ENCODE results near the gene MAN2B1.
A peak's percentile ranks its signal among the peaks of the same experiment; 100 is the strongest.
"Not testable (repeated sequence)": the region's sequence is repeated elsewhere in the genome, so short reads cannot be mapped to it uniquely, and the experiment has no call there.

Gene MAN2B1

DNA sequence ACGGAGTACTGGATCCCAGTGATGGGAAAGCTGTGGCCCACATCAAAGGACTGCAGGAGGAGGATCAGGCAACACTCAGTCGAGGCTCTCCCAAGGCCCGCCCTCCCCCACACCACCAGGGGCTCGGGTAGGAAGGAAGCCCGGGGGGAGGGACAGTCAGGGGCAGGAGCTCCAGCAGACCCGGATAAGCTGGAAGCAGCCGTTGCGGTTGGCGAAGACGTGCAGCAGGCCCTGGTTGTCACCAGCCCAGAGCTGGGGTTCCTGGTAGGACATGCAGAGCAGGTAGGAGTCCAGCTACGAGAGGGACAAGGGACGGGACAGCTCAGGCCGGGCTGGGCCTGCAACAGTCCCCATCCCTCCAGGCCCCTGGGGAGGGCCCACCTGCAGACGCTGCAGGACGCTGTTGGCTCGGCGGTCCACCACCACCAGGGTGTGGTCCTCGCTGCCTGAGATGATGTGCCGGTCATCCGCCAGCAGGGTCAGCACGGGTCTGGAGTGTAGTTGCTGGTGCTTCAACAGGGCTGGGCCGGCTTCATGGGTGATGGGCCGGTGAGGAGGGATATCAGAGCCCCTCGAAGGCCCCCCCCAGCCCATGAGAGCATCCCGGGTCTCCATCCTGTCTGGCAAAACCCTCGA lies 23.2 kb upstream of the MAN2B1 start:
- Histone ChIP-seq H3K27ac (ENCODE audit: insufficient read depth, low read depth, low read length, poor library complexity, severe bottlenecking) (no peak overlapping the region), H3K4me1 (ENCODE audit: control insufficient read depth, insufficient read depth, low read length) (no peaks in the 10 kb centered on the region)
- 93% methylated on average over 26 of the region's 26 CpGs for WGBS, 2 experiments

DNA sequence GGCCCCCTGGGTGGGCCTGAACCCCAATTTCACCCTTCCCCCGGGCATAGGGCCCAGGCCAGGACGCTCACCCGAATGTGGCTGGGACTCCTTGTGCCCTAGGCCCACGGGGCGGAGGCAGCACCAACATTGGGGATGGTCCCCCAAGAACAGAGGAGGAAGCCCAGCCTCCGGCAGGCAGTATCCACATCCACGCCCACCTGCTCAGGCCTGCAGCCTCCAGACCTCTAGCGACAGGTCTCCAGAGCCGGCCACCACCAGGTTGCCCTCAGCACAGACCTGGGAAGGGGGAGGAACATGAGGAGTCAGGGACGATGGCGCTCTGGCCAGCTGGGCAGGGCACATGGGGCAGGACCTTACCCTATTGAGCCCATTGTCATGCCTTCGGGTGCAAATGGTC lies 22.5 kb upstream of the MAN2B1 start:
- no peaks in the 10 kb centered on the region for H3K9me3 ChIP-seq (ENCODE audit: control insufficient read depth, low read length)
- H3K4me3 ChIP-seq (ENCODE audit: insufficient read depth, low read depth, low read length) = no peak overlapping the region
- H3K4me1 ChIP-seq (ENCODE audit: control insufficient read depth, insufficient read depth, low read length) = no peaks in the 10 kb centered on the region
- no peaks in the 10 kb centered on the region for H3K27me3 ChIP-seq (ENCODE audit: control insufficient read depth, insufficient read depth, low read length, poor library complexity, severe bottlenecking)
- 94 to 95% methylated on average over 12 of the region's 12 CpGs for WGBS, 2 experiments
- H3K27ac ChIP-seq (ENCODE audit: insufficient read depth, low read depth, low read length, poor library complexity, severe bottlenecking) = no peak overlapping the region
- H3K36me3 ChIP-seq (ENCODE audit: control insufficient read depth, insufficient read depth, low read length) = no peaks in the 10 kb centered on the region

More for the DNA sequence above, 23.2 kb upstream of the MAN2B1 start:
- H3K36me3 ChIP-seq (ENCODE audit: control insufficient read depth, insufficient read depth, low read length) = no peaks in the 10 kb centered on the region
- H3K27me3 ChIP-seq (ENCODE audit: control insufficient read depth, insufficient read depth, low read length, poor library complexity, severe bottlenecking) = no peaks in the 10 kb centered on the region
- no peak overlapping the region for H3K4me3 ChIP-seq (ENCODE audit: insufficient read depth, low read depth, low read length)
- no peaks in the 10 kb centered on the region for H3K9me3 ChIP-seq (ENCODE audit: control insufficient read depth, low read length)

DNA sequence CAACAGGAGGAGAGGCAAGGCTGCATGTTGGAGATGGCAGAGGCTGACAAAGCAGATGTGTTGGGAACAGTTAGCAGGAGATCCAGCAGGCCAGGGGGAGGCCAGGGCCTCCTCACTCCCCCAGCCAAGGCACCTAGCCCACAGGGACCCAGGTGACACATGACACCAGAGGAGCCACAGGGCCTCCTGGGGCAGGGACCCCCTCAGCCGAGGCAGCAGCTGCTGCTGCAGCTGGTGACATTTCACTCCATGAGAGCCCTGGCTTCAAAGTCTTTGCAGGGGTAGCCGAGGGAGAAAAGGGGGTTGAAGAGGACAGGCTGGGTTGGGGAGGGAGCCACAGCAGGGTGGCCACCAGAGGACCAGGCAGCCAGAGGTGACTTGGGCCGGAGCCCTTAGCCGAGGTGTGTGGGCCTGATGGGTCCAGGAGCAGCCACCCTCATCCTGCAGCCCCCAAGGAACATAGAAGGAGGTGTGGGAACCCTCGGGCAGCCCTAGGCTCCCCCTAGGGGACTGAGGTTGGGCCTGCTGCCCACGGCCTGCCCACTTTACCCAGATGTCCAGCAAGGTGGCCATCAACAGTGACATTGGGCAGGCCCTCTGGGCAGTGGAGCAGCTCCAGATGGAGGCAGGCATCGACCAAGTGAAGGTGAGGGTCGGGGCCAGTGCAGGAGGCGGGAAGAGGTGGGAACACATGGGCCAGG lies 21.1 kb upstream of the MAN2B1 start, which contains the start of gene GNG14:
GNG14 (plus strand) TSS at position 503 of the 701 bp plus-strand sequence; CDS start at position 554, 51 bp downstream.
- no peak within 1 kb of the TSS for H3K4me3 ChIP-seq (ENCODE audit: insufficient read depth, low read depth, low read length)
- no peak within 1 kb of the TSS for H3K27ac ChIP-seq (ENCODE audit: insufficient read depth, low read depth, low read length, poor library complexity, severe bottlenecking)
- no peaks in the 10 kb centered on the region for H3K4me1 ChIP-seq (ENCODE audit: control insufficient read depth, insufficient read depth, low read length)
- 90 to 91% methylated on average over 9 of the region's 9 CpGs for WGBS, 2 experiments
- H3K9me3 ChIP-seq (ENCODE audit: control insufficient read depth, low read length) = no peaks in the 10 kb centered on the region
- no peaks in the 10 kb centered on the region for H3K36me3 ChIP-seq (ENCODE audit: control insufficient read depth, insufficient read depth, low read length)
- H3K27me3 ChIP-seq (ENCODE audit: control insufficient read depth, insufficient read depth, low read length, poor library complexity, severe bottlenecking) = no peaks in the 10 kb centered on the region

DNA sequence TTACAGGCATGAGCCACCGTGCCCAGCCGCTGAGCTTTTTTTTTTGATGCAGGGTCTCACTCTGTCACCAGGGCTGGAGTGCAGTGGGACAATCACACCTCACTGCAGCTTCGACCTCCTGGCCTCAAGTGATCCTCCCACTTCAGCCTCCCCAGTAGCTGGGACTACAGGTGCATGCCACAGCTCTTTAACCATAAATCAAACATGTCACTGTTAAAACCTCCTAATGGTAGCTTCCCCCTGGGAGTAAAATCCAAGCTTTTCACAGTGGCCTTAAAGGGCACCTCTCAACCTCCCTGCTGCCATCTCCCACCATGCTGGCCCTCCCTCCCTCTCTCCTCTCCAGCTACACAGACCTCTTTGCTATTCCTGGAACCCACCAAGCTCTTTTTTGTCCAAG lies 19.3 kb upstream of the MAN2B1 start:
- Histone ChIP-seq H3K27ac (ENCODE audit: insufficient read depth, low read depth, low read length, poor library complexity, severe bottlenecking) (no peak overlapping the region), H3K36me3 (ENCODE audit: control insufficient read depth, insufficient read depth, low read length) (no peaks in the 10 kb centered on the region), H3K4me3 (ENCODE audit: insufficient read depth, low read depth, low read length) (no peak overlapping the region), H3K4me1 (ENCODE audit: control insufficient read depth, insufficient read depth, low read length) (no peaks in the 10 kb centered on the region), H3K9me3 (ENCODE audit: control insufficient read depth, low read length) (no peaks in the 10 kb centered on the region), H3K27me3 (ENCODE audit: control insufficient read depth, insufficient read depth, low read length, poor library complexity, severe bottlenecking) (no peaks in the 10 kb centered on the region)
- WGBS, 2 experiments = 90 to 91% methylated on average over 3 of the region's 3 CpGs

DNA sequence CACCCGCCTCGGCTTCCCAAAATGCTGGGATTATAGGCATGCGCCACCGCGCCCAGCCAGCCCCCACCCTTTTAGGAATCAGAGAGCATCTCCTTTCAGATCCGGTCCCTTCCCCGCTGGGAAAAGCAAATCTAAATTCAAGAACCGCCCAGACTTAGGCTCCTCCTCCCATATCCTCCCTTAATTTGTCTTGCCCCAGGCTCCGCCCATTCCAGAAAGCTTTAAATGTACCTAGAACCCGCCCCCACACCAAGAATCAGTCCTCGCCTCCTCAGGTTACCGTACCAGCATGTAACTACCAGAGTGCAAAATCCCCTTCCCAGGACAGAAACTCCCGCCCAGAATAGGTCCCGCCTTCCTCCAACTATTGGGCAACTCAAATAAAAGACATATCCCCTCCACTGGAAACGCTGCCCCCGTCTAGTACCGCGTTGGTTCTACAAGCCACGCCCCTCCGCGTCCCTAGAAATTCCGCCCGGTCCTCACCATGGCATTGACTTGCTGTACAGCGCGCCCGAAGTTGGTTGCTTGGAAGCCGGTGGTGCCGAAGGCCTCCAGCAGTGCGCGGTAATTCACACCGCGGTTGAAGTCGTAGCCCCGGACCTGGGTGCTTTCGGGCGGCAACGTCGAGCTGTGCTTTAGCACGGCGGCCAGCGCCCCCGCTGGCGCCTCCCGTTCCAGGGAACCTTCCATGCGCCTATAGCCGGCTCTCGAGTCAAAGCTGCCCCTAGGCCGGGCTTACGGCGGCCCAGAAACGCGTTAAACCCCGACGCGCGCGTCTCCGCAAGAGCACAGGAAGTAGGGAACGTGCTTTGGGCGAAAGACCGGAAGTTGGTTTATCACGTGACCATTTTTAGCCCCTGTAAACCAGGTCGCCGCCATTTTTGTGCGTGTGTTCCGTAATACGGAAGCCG lies 14.8 kb upstream of the MAN2B1 start, which contains the start of gene DHPS:
DHPS (minus strand) TSS at position 807 of the 914 bp plus-strand sequence; CDS start at position 693, 114 bp downstream.
- H3K36me3 ChIP-seq (ENCODE audit: control insufficient read depth, insufficient read depth, low read length) = peaks cover 28% of the 10 kb centered on the region
- H3K4me1 ChIP-seq (ENCODE audit: control insufficient read depth, insufficient read depth, low read length) = no peaks in the 10 kb centered on the region
- peak within 1 kb of the TSS; percentile 95 for H3K4me3 ChIP-seq (ENCODE audit: insufficient read depth, low read depth, low read length)
- H3K9me3 ChIP-seq (ENCODE audit: control insufficient read depth, low read length) = no peaks in the 10 kb centered on the region
- peak within 1 kb of the TSS; percentile 98 for H3K27ac ChIP-seq (ENCODE audit: insufficient read depth, low read depth, low read length, poor library complexity, severe bottlenecking)
- H3K27me3 ChIP-seq (ENCODE audit: control insufficient read depth, insufficient read depth, low read length, poor library complexity, severe bottlenecking) = no peaks in the 10 kb centered on the region
- WGBS, 2 experiments = 0% methylated on average over 68 of the region's 68 CpGs

DNA sequence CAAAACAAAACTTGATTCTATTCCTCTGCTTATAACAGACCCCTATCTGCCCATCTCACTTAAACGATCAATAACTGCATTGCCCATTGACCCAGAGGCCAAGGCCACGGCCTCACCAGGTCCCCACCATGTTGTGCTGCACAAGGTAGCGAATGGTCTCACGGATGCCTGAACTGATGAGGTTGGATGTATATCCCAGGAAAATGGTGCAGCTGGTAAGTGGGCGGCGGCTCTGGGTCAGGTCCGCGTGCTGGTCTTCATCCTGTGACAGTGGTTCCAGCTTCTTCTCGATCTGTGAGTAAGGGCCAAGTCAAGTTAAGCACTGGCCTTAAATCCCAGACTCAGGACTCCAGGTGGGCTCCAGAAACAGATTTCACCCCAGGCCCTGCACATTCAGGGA lies 13.5 kb upstream of the MAN2B1 start:
- H3K4me3 ChIP-seq (ENCODE audit: insufficient read depth, low read depth, low read length) = no peak overlapping the region
- no peaks in the 10 kb centered on the region for H3K9me3 ChIP-seq (ENCODE audit: control insufficient read depth, low read length)
- H3K4me1 ChIP-seq (ENCODE audit: control insufficient read depth, insufficient read depth, low read length) = no peaks in the 10 kb centered on the region
- peaks cover 41% of the 10 kb centered on the region for H3K36me3 ChIP-seq (ENCODE audit: control insufficient read depth, insufficient read depth, low read length)
- H3K27ac ChIP-seq (ENCODE audit: insufficient read depth, low read depth, low read length, poor library complexity, severe bottlenecking) = no peak overlapping the region
- no peaks in the 10 kb centered on the region for H3K27me3 ChIP-seq (ENCODE audit: control insufficient read depth, insufficient read depth, low read length, poor library complexity, severe bottlenecking)
- 97 to 99% methylated on average over 9 of the region's 9 CpGs for WGBS, 2 experiments

DNA sequence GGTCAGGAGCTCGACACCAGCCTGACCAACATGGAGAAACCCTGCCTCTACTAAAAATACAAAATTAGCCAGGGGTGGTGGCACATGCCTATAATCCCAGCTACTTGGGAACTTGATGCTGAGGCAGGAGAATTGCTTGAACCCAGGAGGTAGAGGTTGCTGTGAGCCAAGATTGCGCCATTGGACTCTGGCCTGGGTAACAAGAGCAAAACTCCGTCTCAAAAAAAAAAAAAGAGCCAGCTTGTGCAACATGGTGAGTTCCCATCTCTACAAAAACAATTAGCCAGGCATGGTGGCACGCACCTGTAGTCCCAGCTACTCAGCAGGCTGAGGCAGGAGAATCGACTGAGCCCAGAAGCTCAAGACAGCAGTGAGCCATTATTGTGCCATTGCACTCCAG lies 11.5 kb upstream of the MAN2B1 start:
- not testable (repeated sequence) for H3K4me1 ChIP-seq (ENCODE audit: control insufficient read depth, insufficient read depth, low read length); H3K27me3 ChIP-seq (ENCODE audit: control insufficient read depth, insufficient read depth, low read length, poor library complexity, severe bottlenecking); H3K4me3 ChIP-seq (ENCODE audit: insufficient read depth, low read depth, low read length); H3K9me3 ChIP-seq (ENCODE audit: control insufficient read depth, low read length); H3K27ac ChIP-seq (ENCODE audit: insufficient read depth, low read depth, low read length, poor library complexity, severe bottlenecking)
- WGBS, 2 experiments = 90 to 94% methylated on average over 5 of the region's 5 CpGs
- peaks cover 44% of the 10 kb centered on the region for H3K36me3 ChIP-seq (ENCODE audit: control insufficient read depth, insufficient read depth, low read length)

DNA sequence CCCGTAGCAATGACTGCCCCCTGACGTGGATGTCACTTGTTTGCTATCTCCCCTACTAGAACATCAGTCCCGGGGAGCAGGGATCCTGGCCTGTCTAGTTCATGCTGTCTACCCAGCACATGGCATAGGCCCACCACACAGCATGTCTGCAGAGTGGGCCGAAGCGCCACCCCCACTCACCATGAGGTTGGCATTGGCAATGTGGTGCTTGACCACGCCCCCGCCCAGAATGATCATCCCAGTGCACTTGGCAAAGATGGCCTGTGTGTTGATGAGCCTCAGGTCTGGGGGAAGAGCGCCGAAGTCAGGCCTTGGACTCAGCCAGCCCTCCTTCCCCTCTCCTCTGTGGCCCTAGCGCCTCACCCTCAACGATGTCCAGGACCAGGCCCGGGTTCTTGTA lies 10.4 kb upstream of the MAN2B1 start:
- Histone ChIP-seq H3K4me1 (ENCODE audit: control insufficient read depth, insufficient read depth, low read length) (no peaks in the 10 kb centered on the region), H3K36me3 (ENCODE audit: control insufficient read depth, insufficient read depth, low read length) (peaks cover 44% of the 10 kb centered on the region), H3K9me3 (ENCODE audit: control insufficient read depth, low read length) (no peaks in the 10 kb centered on the region), H3K27ac (ENCODE audit: insufficient read depth, low read depth, low read length, poor library complexity, severe bottlenecking) (no peak overlapping the region), H3K27me3 (ENCODE audit: control insufficient read depth, insufficient read depth, low read length, poor library complexity, severe bottlenecking) (no peaks in the 10 kb centered on the region), H3K4me3 (ENCODE audit: insufficient read depth, low read depth, low read length) (no peak overlapping the region)
- 96% methylated on average over 12 of the region's 12 CpGs for WGBS, 2 experiments

DNA sequence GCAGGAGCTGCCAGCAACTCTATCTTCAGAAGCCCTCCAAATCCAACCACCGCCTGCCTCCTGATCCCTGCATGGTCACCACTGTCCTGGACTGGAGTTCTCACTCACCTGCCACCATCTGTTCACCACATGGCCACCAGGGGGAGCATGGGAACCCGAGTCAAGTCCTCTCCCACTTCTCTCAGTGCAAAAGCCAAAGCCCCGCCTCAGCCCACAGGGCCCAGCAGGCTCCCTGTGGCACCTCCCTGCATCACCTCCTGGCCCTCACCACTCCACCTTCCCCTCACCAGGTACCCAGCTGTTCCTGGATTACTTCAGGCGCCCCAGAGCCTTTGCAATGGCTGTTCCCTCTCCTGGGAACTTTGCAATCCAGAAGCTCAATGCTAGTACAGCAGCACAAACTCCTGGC lies 9.8 kb upstream of the MAN2B1 start:
- Histone ChIP-seq H3K4me1 (ENCODE audit: control insufficient read depth, insufficient read depth, low read length) (no peaks in the 10 kb centered on the region), H3K4me3 (ENCODE audit: insufficient read depth, low read depth, low read length) (no peak overlapping the region), H3K9me3 (ENCODE audit: control insufficient read depth, low read length) (no peaks in the 10 kb centered on the region), H3K27ac (ENCODE audit: insufficient read depth, low read depth, low read length, poor library complexity, severe bottlenecking) (no peak overlapping the region), H3K27me3 (ENCODE audit: control insufficient read depth, insufficient read depth, low read length, poor library complexity, severe bottlenecking) (no peaks in the 10 kb centered on the region), H3K36me3 (ENCODE audit: control insufficient read depth, insufficient read depth, low read length) (peaks cover 44% of the 10 kb centered on the region)
- 28 to 38% methylated on average over 4 of the region's 4 CpGs for WGBS, 2 experiments

DNA sequence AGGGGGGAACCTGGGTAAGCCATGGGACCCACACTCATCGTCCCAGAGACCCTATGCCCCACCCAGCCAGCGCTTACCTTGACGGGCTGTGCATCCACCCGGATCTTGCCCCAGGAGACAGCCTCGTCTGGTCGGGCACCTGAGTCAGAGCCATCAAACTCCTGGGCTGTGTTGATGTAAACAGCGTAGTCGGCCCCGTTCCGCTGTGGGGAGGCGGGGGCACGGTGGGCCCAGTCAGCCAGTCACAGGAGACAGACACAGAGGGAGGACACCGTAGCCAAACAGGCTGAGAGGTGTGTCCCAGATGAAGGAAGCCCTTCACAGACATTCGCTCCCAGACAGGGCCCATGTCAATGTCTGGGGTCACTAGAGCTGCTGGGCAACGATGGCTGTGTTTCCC lies 9.4 kb upstream of the MAN2B1 start:
- no peaks in the 10 kb centered on the region for H3K9me3 ChIP-seq (ENCODE audit: control insufficient read depth, low read length)
- H3K4me1 ChIP-seq (ENCODE audit: control insufficient read depth, insufficient read depth, low read length) = no peaks in the 10 kb centered on the region
- no peak overlapping the region for H3K4me3 ChIP-seq (ENCODE audit: insufficient read depth, low read depth, low read length)
- H3K36me3 ChIP-seq (ENCODE audit: control insufficient read depth, insufficient read depth, low read length) = peaks cover 44% of the 10 kb centered on the region
- 95 to 96% methylated on average over 15 of the region's 15 CpGs for WGBS, 2 experiments
- no peaks in the 10 kb centered on the region for H3K27me3 ChIP-seq (ENCODE audit: control insufficient read depth, insufficient read depth, low read length, poor library complexity, severe bottlenecking)
- H3K27ac ChIP-seq (ENCODE audit: insufficient read depth, low read depth, low read length, poor library complexity, severe bottlenecking) = no peak overlapping the region

Measured in ectodermal cell (in vitro differentiated cells).